HEK293T (cell line): ENCODE data around the gene TBC1D22A.

Source experiments
- ARNT ChIP-seq: fragments of 450-650 bp; IDR thresholded peaks from 2 replicates; pipeline ENCODE4 v1.6.1; 2017; ENCODE audit warnings: mild to moderate bottlenecking
- CTBP1 ChIP-seq: fragments of 450-650 bp; IDR thresholded peaks from 2 replicates; pipeline ENCODE4 v1.6.1; 2016; ENCODE audit warnings: borderline replicate concordance
- ELF4 ChIP-seq: fragments of 450-650 bp; IDR thresholded peaks from 2 replicates; pipeline ENCODE4 v1.6.1; 2017; ENCODE audit warnings: antibody characterized with exemption
- FOXA1 ChIP-seq: fragments of 450-650 bp; IDR thresholded peaks from 2 replicates; pipeline ENCODE4 v1.6.1; 2016; ENCODE audit warnings: mild to moderate bottlenecking
- FOXK2 ChIP-seq: fragments of 450-650 bp; IDR thresholded peaks from 2 replicates; pipeline ENCODE4 v1.6.1; 2016; ENCODE audit warnings: mild to moderate bottlenecking
- FOXM1 ChIP-seq: fragments of 450-650 bp; IDR thresholded peaks from 2 replicates; pipeline ENCODE4 v1.6.1; 2017; ENCODE audit warnings: mild to moderate bottlenecking, borderline replicate concordance
- HDGF ChIP-seq: fragments of 450-650 bp; IDR thresholded peaks from 2 replicates; pipeline ENCODE4 v1.6.1; 2017; ENCODE audit warnings: antibody characterized with exemption, borderline replicate concordance
- L3MBTL2 ChIP-seq: fragments of 450-650 bp; conservative IDR thresholded peaks from 2 replicates; pipeline ENCODE4 v1.6.1; 2016; ENCODE audit warnings: mild to moderate bottlenecking
- NFRKB ChIP-seq: fragments of 450-650 bp; IDR thresholded peaks from 2 replicates; pipeline ENCODE4 v1.6.1; 2016; ENCODE audit warnings: mild to moderate bottlenecking, moderate library complexity
- SP1 ChIP-seq: fragments of 450-650 bp; IDR thresholded peaks from 2 replicates; pipeline ENCODE4 v1.6.1; 2017
- SUZ12 ChIP-seq: fragments of 450-650 bp; IDR thresholded peaks from 2 replicates; pipeline ENCODE4 v1.6.1; 2016; ENCODE audit warnings: mild to moderate bottlenecking
- TARDBP ChIP-seq: fragments of 450-650 bp; IDR thresholded peaks from 2 replicates; pipeline ENCODE4 v1.6.1; 2016

DNA sequence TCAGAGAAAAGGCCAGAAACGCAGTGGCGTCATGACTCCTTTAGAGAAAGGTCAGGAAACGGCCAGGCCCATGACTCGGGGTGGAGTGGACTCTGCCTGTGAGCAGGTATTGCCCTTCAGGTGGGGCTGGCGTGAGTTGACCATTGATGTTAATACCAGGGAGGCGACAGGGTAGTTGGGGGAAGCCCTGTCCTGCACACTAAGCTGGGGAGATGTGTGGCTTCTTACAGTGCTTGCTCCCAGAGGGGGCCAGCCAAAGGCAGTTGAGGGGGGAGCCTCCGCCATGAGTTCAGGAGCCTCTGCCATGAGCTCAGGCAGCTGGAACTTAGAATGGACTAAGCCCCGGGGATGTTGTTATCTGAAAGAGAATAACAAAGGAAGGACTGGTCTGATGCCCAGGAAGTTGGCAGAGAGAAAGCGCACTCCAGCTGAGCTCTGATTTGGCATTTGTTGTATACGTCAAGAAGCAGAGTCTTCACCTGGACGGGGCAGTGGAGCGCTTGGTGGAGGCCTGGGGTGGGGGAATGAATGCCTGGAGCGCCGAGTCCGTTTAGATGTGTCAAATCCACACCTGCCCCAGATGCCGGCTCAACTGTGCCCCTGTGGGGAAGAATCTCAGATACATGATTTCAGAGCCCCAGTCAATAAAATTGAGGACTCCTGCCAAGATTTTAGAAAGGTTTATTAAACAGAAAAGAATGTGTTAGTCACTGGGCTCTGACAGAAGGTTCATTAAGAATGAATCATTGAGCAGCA is 222.5 kb downstream of the TBC1D22A start:
- TF ChIP-seq L3MBTL2, result no peak
- TF ChIP-seq SP1, result no peak
- TF ChIP-seq FOXM1, result no peak
- no peak for TF ChIP-seq SUZ12
- no peak for TF ChIP-seq HDGF
- TF ChIP-seq TARDBP, result no peak
- no peak for TF ChIP-seq ARNT
- no peak for TF ChIP-seq ELF4
- no peak for TF ChIP-seq FOXK2
- TF ChIP-seq FOXA1, result no peak
- no peak for TF ChIP-seq NFRKB
- no peak for TF ChIP-seq CTBP1
